HG02571 (cell line): Measurements from ENCODE around the gene CAPN2.
A peak's percentile ranks its signal among the peaks of the same experiment; 100 is the strongest.

Experiments
- ATAC-seq: cut with Tn5 transposase; IDR thresholded peaks from one replicate; pipeline ENCODE4 v1.9.1; 2021; ENCODE audit warnings: mild to moderate bottlenecking, moderate library complexity; ENCODE audit not compliant: unreplicated experiment

The CAPN2 gene

GRCh38 chr1:223702735-223703667, 9.3 kb upstream of the CAPN2 start:
- ATAC-seq, result no peak

- ATAC-seq, result no peak
These were observed 8.7 kb upstream of the CAPN2 start for GRCh38 chr1:223703668-223704013.

GRCh38 chr1:223704921-223705878, 7.1 kb upstream of the CAPN2 start:
- no peak for ATAC-seq

- ATAC-seq, result no peak
These were observed 6.0 kb upstream of the CAPN2 start for GRCh38 chr1:223706077-223706973.

GRCh38 chr1:223707256-223708000, 4.9 kb upstream of the CAPN2 start:
- ATAC-seq, result no peak

GRCh38 chr1:223708001-223708359, 4.4 kb upstream of the CAPN2 start:
- no peak for ATAC-seq

GRCh38 chr1:223708651-223709268, 3.6 kb upstream of the CAPN2 start:
- ATAC-seq, result no peak

GRCh38 chr1:223709598-223709997, 2.7 kb upstream of the CAPN2 start:
- no peak for ATAC-seq

- no peak for ATAC-seq
These were observed 1.9 kb upstream of the CAPN2 start for GRCh38 chr1:223710179-223711133.

GRCh38 chr1:223711173-223711572, 1.2 kb upstream of the CAPN2 start:
- no peak for ATAC-seq

GRCh38 chr1:223711747-223712193, 569 bp upstream of the CAPN2 start:
- ATAC-seq, result no peak

- peak; percentile 26 for ATAC-seq
These were observed 623 bp downstream of the CAPN2 start for GRCh38 chr1:223712850-223713474.

- no peak for ATAC-seq
These were observed 1.4 kb downstream of the CAPN2 start for GRCh38 chr1:223713546-223714420.

GRCh38 chr1:223714421-223714724, 2.0 kb downstream of the CAPN2 start:
- no peak for ATAC-seq

GRCh38 chr1:223714849-223715603, 2.7 kb downstream of the CAPN2 start:
- no peak for ATAC-seq

- no peak for ATAC-seq
These were observed 3.3 kb downstream of the CAPN2 start for GRCh38 chr1:223715604-223716172.
